AG09319 (cell line): Measurements from ENCODE around the gene ANO10.

ENCODE experiments used
- DNase-seq: peaks from one replicate; pipeline ENCODE4 v3.0.0-alpha.2; 2010; ENCODE audit warnings: low read depth; ENCODE audit errors: extremely low read depth
- TF ChIP-seq, protein P1 (sequence below): IDR thresholded peaks from 2 replicates; pipeline ENCODE4 v1.5.1; 2011; ENCODE audit warnings: low read depth, mild to moderate bottlenecking, inconsistent platforms, low read length, moderate library complexity

Gene ANO10

DNA sequence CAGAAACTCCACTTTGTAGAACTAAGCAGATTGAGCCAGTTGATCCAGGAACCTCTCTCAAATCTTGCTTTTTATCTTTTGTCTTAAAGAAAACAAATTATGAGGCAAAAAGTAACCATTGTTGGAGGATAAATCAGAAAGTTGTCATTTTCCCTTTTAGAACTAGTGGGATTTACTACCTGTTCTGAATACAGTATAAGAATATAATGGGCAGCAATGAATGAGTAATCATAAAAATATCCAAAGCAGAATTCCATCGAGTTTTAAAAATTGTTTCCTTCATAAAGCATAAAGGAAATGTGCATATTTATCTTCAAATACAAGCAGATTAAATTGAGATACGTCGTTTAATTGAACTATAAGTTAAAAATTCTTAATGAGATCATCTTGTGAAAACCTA lies 15.9 kb upstream of the ANO10 start:
- TF ChIP-seq, protein P1, sequence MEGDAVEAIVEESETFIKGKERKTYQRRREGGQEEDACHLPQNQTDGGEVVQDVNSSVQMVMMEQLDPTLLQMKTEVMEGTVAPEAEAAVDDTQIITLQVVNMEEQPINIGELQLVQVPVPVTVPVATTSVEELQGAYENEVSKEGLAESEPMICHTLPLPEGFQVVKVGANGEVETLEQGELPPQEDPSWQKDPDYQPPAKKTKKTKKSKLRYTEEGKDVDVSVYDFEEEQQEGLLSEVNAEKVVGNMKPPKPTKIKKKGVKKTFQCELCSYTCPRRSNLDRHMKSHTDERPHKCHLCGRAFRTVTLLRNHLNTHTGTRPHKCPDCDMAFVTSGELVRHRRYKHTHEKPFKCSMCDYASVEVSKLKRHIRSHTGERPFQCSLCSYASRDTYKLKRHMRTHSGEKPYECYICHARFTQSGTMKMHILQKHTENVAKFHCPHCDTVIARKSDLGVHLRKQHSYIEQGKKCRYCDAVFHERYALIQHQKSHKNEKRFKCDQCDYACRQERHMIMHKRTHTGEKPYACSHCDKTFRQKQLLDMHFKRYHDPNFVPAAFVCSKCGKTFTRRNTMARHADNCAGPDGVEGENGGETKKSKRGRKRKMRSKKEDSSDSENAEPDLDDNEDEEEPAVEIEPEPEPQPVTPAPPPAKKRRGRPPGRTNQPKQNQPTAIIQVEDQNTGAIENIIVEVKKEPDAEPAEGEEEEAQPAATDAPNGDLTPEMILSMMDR = no peak
- no peak for DNase-seq

DNA sequence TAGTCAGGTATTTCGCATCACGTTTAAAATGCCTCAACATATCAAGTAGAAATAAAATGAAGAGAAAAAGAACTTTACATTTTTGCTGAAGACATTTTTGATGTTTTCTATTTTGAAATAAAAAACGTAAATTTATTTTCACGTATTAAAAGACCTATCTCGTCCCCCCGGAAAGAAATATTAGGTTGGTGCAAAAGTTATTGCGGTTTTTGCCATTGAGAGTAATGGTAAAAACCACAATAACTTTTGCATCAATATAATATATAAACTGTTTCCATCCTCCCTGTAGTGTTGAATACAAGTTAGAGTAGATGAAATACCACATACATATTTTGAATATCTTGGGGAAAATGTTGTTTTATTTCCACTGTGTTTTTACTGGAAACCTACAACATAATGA lies 11.2 kb upstream of the ANO10 start:
- DNase-seq = no peak
- TF ChIP-seq, protein P1 = no peak

DNA sequence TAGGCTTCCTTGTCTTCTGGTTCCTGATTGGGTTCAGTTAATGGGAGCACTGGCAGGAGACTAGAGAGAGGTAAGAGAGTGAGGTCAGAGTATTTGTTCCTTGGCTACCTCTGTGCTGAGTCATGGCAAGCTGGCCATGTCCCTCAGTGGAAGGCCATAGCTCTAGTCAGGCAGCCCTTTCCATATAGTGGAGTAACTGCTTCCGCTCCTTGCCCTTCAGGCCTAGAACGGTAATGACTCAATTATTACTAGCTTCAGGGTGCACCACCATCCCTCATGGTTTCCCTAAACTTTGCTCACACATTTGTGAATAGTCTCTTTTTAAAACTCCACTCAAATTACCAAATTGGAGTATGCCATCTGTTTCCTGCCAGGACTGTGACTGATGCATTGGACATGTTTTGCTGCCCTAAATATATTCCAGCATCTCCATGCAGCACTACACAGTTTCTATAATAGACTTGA lies 10.5 kb upstream of the ANO10 start:
- no peak for DNase-seq
- TF ChIP-seq, protein P1 = no peak

DNA sequence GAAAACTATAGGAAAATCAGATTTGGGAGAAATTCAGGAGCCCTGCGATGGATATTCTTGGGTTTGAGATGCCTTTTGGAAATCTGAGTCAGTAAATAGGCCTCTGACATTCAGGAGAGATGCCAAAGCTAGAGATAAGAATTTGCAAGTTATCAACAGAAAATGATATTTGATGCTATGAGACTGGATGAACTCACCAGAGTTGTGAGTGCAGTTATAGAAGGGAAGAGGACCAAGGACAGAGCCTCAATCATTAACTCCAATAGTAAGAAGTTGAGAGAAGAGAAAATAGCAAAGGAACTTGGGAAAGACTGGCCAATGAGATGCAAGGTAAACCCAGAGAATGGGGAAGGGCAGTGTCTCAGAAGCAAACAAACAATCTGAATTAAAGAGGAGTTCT lies 7.9 kb upstream of the ANO10 start:
- TF ChIP-seq, protein P1 = no peak
- DNase-seq = no peak

DNA sequence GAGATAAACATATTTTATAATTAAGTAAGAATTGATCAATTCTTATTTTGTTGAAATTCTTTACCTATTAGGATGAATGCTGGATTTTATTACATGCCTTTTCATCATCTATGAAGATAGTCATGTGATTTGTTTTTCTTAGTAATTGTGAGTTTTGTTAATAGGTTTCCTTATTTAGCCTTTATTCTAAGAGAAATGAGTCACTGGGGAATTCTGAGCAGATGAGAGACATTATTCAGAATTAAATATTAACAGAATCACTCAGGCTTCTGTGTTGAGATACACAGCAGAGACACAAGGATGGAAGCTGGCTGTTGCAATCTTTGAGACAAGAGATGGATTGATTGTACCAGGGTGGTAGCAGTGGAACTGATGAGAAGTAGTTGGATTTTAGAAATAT lies 7.4 kb upstream of the ANO10 start:
- no peak for DNase-seq
- TF ChIP-seq, protein P1 = no peak

DNA sequence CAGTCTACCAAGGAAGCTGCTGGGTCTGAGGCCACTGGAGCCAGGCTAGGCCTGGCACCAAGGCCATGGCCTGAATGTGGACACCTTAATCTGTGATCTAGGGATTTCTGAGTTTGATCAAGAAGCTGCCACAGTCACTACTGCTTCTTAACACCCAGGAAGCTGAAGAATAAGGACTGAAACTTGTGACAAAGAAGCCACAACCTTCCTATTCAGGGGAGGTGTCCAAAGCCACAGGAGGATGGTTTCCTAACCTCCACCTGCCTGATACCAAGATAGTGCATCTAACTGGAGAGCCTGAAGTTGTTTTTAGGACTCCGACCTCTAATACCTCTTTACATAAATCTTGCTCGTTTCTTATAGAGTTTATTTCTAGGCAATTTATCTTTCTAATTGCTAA lies 5.5 kb upstream of the ANO10 start:
- TF ChIP-seq, protein P1 = no peak
- no peak for DNase-seq

DNA sequence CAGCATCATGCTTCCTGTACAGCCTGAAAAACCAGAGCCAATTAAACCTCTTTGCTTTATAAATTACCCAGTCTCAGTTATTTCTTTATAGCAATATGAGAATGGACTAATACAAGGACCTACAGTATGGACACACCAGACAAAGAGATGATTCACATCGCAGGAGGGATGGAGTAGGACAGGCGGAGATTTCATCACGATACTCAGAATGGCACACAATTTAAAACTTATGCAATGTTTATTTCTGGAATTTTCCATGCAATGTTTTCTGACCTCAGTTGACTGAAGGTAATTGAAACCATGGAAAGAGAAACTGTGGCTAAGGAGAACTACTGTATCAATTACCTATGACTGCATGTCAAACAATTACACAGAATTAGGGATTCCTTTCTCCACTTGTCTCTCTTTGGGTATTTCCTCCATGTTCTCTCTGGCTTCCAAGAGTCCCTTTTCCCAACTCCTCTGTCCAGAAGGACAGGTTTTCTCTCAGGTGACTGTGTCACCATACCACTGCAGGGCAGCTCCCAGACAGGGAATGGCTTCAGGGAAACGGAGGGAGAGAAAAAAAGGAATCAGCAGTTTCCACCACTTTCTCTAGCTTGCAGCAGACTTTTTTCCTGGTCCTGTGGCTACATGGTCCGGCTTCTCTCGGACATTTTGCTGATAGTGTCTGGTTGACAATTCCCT lies 3.0 kb upstream of the ANO10 start:
- DNase-seq = no peak
- TF ChIP-seq, protein P1 = no peak
